DMS53 treated with DMSO at 0.1 percent for 48 hours (cell line): ENCODE measurements around the gene GREM2.

Experiments used
- DNase-seq: peaks from one replicate; lab custom pipeline; 2025; ENCODE audit not compliant: unreplicated experiment; lab: John Stamatoyannopoulos, UW

GREM2 gene

GRCh38 chr1:240611228-240611618 lies 732 bp downstream of the GREM2 start:
- DNase-seq = no peak

GRCh38 chr1:240610636-240611035 lies 1.3 kb downstream of the GREM2 start:
- no peak for DNase-seq

- no peak for DNase-seq
These were observed 2.4 kb downstream of the GREM2 start for GRCh38 chr1:240609527-240610060.

- DNase-seq = no peak
These were observed 3.2 kb downstream of the GREM2 start for GRCh38 chr1:240608707-240609106.

- no peak for DNase-seq
These were observed 4.9 kb downstream of the GREM2 start for GRCh38 chr1:240607006-240607405.

GRCh38 chr1:240602189-240602588 lies 9.8 kb downstream of the GREM2 start:
- DNase-seq = no peak

- no peak for DNase-seq
These were observed 12.1 kb downstream of the GREM2 start for GRCh38 chr1:240599830-240600229.

GRCh38 chr1:240599299-240599698 lies 12.7 kb downstream of the GREM2 start:
- no peak for DNase-seq

- DNase-seq = no peak
These were observed 13.5 kb downstream of the GREM2 start for GRCh38 chr1:240598216-240599001.

GRCh38 chr1:240597153-240597745 lies 14.7 kb downstream of the GREM2 start:
- no peak for DNase-seq

GRCh38 chr1:240595476-240595875 lies 16.5 kb downstream of the GREM2 start:
- DNase-seq = no peak

GRCh38 chr1:240591564-240591963 lies 20.4 kb downstream of the GREM2 start:
- DNase-seq = no peak

GRCh38 chr1:240591078-240591477 lies 20.9 kb downstream of the GREM2 start:
- peak; percentile 8 for DNase-seq

- no peak for DNase-seq
These were observed 22.3 kb downstream of the GREM2 start for GRCh38 chr1:240589585-240590110.

- DNase-seq = no peak
These were observed 25.9 kb downstream of the GREM2 start for GRCh38 chr1:240586006-240586405.

- DNase-seq = no peak
These were observed 29.0 kb downstream of the GREM2 start for GRCh38 chr1:240582953-240583352.

- no peak for DNase-seq
These were observed 32.4 kb downstream of the GREM2 start for GRCh38 chr1:240579511-240579910.

- DNase-seq = no peak
These were observed 34.9 kb downstream of the GREM2 start for GRCh38 chr1:240577095-240577494.

GRCh38 chr1:240575981-240576662 lies 35.8 kb downstream of the GREM2 start:
- peak; percentile 25 for DNase-seq

- DNase-seq = no peak
These were observed 39.6 kb downstream of the GREM2 start for GRCh38 chr1:240572328-240572727.

- DNase-seq = no peak
These were observed 40.2 kb downstream of the GREM2 start for GRCh38 chr1:240571782-240572181.

GRCh38 chr1:240567066-240567465 lies 44.9 kb downstream of the GREM2 start:
- DNase-seq = no peak
